Mesodermal cell (in vitro differentiated cells): ENCODE data around the gene LFNG.

ENCODE experiments used
- H3K27ac ChIP-seq: 2 replicates; pipeline ENCODE4 v1.7.0; 2013; ENCODE audit warnings: mild to moderate bottlenecking, low read depth, low read length, moderate library complexity; ENCODE audit not compliant: severe bottlenecking
- H3K36me3 ChIP-seq: 2 replicates; pipeline ENCODE4 v1.7.1; 2013; ENCODE audit warnings: mild to moderate bottlenecking, low read length, moderate library complexity; ENCODE audit not compliant: control insufficient read depth, insufficient read depth
- H3K4me1 ChIP-seq: one replicate; pipeline ENCODE4 v1.7.1; 2013; ENCODE audit warnings: mild to moderate bottlenecking, low read length; ENCODE audit not compliant: insufficient read depth, control insufficient read depth, poor library complexity, severe bottlenecking
- H3K4me3 ChIP-seq: 2 replicates; pipeline ENCODE4 v1.7.0; 2013; ENCODE audit warnings: low read length, control low read depth, mild to moderate bottlenecking; ENCODE audit not compliant: insufficient read depth, poor library complexity, severe bottlenecking; ENCODE audit errors: extremely low read depth
- H3K9me3 ChIP-seq: 2 replicates; pipeline ENCODE4 v1.7.1; 2013; ENCODE audit warnings: mild to moderate bottlenecking, low read length, moderate library complexity; ENCODE audit not compliant: control insufficient read depth
- WGBS, 2 experiments: methylation state at CpG; one replicate each; pipeline ENCODE4 v1.1.5; 2013; ENCODE audit warnings: missing lambda C conversion rate in 2 of 2; ENCODE audit not compliant: insufficient coverage in 2 of 2; 5-methylcytosine and 5-hydroxymethylcytosine counted together

LFNG gene

DNA sequence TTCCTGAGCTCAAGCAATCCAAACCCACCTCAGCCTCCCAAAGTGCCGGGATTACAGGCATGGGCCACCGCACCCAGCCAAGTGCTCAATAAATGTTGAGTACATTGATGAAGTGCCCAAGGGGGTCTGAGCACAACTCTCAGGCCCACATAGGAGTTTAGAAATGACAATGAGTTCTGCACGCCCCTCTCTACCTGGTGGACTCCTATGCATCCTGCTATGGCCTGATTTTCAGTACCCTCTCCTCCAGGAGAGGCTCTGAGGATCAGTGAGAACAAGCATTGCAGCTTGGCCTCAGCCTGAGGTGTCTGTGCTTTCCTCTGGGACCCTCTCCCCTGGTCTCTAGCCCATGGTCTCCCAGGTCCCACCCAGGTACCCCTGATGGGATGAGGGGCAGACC, 22.5 kb upstream of the LFNG start:
- Histone ChIP-seq H3K9me3 (no peaks in the 10 kb centered on the region), H3K27ac (no peak overlapping the region), H3K4me1 (peaks cover 12% of the 10 kb centered on the region), H3K4me3 (no peak overlapping the region), H3K36me3 (no peaks in the 10 kb centered on the region)
- 88 to 100% methylated on average over 2 to 3 of the region's 3 CpGs for WGBS, 2 experiments

DNA sequence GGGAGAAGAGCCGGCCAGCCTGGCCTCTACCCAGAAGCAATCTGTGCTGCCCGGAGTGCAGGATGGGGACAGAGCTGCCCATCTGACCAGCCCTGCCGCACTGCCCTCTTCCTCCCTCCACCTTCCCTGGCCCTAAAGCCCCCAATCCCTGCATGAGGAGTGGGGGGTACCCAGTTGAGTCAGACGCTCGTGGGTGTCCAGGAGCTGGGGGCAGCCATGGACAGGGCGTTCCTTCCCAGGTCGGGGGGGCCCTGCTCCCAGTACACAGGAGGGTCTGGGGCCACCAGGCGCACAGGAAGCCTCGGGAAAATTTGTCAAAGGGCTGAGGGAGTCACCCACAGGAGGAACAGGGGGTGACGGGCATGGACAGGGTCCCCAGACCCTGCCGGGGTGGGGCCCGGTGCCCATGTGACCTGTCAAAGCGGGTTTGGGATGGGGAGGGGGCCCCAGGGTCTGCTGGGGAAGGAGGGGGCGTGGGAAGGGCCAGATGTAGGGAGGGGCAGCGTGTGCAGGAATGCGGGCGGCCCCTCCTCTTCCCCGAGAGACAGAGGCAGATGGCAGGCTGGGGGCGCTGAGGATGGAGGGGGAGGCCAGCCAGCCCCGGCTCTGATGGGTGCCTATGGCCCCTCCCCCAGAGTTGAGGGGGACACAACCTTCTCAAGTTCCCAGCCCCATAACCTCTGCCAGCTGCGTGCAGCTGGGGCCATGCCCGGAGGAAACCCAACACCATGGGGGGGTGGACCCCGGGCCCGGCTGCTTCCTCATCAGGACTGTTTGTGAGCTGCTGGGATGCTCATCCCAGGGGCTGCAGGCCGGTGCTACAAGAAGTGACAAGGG, 21.9 kb upstream of the LFNG start:
- peaks cover 12% of the 10 kb centered on the region for H3K4me1 ChIP-seq
- no peak overlapping the region for H3K4me3 ChIP-seq
- H3K27ac ChIP-seq: no peak overlapping the region
- no peaks in the 10 kb centered on the region for H3K36me3 ChIP-seq
- H3K9me3 ChIP-seq: no peaks in the 10 kb centered on the region
- WGBS, 2 experiments: 71% methylated on average over 17 to 20 of the region's 25 CpGs

DNA sequence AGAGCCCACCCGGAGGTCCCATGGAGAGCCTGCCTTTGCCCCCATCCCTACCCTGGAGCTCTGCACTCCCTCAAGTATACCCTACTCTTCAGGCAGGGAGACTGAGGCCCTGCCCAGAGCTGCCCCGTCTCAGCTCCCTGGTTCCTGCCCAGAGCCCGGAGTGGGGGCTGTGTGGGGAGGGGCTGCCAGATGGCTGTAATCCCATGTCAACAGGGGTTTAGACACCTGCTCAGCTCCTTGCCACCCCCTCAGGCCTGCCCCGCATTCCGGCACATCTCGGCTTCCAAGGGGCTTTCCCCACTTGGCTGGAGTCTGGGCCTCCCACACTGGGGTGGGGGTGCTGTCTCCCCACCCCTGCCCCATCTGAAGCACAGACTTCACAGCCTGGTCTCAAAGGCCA, 20.9 kb upstream of the LFNG start:
- Histone ChIP-seq H3K4me1 (peaks cover 12% of the 10 kb centered on the region), H3K9me3 (no peaks in the 10 kb centered on the region), H3K27ac (no peak overlapping the region), H3K36me3 (no peaks in the 10 kb centered on the region), H3K4me3 (no peak overlapping the region)
- 97 to 100% methylated on average over 1 to 3 of the region's 6 CpGs for WGBS, 2 experiments

DNA sequence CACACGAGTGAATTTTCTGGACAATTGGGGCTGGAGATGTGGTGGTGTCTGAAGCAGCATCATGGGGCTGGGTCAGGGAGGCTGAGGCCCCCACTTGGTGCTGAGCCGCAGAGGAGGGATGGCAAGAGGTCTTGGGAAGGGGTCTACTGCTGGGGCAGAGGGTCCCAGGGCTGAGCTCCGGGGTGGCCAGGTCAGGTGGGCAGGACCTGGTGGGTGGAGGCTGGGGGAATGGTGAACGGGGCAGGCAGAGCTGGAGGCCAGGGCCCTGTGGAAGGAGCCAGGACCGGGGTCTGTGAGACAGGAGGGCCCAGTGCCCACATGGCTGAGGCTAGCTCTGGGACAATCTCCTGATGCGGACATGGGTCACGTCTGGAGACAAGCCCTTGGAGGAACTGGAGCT, 20.4 kb upstream of the LFNG start:
- no peaks in the 10 kb centered on the region for H3K36me3 ChIP-seq
- no peak overlapping the region for H3K27ac ChIP-seq
- no peak overlapping the region for H3K4me3 ChIP-seq
- no peaks in the 10 kb centered on the region for H3K9me3 ChIP-seq
- H3K4me1 ChIP-seq: peaks cover 12% of the 10 kb centered on the region
- 86 to 92% methylated on average over 7 of the region's 7 CpGs for WGBS, 2 experiments

DNA sequence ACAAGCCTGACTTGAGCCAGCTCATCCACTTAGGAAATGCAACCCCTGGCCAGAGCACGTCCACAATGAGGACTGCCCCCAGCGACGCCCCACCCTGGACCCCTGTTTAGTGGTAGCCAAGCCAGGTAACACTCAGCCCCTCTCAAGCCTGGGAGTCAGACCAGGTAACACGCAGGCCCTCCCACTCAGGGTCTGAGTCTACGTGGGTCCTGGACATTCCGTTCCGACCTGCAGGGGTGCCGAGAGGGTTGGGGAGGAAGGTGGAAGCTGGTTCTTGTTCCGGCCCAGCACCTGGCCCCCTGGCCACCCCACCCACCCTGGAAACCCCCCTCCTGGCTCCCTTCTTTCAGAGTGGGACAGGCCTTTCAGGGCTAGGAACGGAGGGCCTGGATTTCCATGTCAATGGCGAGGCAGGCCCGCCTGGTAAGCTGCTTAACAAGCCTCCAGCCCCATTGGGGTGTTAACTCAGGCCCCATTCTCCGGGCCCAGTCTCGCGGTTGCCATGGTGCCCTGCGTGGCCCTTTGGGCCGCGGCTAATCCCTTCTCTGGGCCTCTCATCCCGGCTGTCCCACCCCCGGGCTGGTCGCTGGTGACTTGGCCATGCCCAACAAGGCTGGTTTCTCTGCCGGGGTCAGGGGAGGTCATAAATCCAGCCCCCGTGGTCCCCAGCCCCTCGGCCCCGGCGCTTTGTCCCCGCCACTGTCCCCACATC, 19.7 kb upstream of the LFNG start:
- WGBS, 2 experiments: 64 to 73% methylated on average over 19 to 20 of the region's 27 CpGs
- H3K27ac ChIP-seq: no peak overlapping the region
- H3K4me3 ChIP-seq: no peak overlapping the region
- H3K36me3 ChIP-seq: no peaks in the 10 kb centered on the region
- peaks cover 12% of the 10 kb centered on the region for H3K4me1 ChIP-seq
- no peaks in the 10 kb centered on the region for H3K9me3 ChIP-seq

DNA sequence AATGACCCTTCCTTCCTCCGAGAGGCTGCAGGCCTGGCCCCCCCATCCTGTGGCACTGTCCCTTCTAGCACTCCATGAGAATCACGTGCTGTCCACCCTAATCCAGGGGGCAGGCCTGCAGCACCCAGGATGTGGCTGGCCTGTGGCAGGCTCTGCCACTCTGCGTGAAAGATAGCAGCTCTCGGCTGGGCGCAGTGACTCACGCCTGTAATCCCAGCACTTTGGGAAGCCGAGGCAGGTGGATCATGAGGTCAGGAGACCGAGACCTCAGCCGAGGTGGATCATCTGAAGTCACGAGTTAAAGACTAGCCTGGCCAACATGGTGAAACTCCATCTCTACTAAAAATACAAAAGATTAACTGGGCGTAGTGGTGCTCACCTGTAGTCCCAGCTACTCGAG, 18.9 kb upstream of the LFNG start:
- H3K27ac ChIP-seq: no peak overlapping the region
- no peaks in the 10 kb centered on the region for H3K9me3 ChIP-seq
- peaks cover 9% of the 10 kb centered on the region for H3K4me1 ChIP-seq
- H3K4me3 ChIP-seq: no peak overlapping the region
- 87 to 89% methylated on average over 10 to 12 of the region's 12 CpGs for WGBS, 2 experiments
- H3K36me3 ChIP-seq: no peaks in the 10 kb centered on the region

DNA sequence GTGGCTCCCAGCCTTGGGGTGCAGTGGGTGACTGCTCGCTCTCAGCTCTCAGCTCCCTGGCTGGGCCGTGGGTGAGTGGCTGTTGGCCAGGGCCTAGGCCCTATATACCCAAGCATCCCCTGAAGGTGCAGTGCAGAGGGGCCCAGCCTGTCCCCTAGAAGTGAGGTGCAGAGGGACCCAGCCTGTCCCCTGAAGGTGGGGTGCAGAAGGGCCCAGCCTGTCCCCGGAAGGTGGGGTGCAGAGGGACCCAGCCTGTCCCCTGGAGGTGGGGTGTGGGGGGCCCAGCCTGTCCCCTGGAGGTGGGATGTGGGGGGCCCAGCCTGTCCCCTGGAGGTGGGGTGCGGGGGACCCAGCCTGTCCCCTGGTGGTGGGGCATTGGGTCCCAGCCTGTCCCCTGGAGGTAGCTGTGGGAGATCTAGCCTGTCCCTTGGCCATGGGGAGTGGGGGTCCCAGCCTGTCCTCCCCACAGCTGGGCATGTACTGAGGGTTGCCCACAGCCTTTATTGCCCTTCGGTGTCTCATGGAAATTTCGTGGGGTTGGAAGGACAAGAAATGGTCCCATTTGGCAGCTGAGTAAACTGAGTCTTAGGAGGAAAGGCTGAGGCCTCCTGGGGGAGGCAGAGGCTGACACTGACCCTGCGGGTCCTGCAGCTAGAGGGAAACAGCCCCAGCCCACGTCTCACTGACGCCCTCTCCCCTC, 17.5 kb upstream of the LFNG start:
- no peaks in the 10 kb centered on the region for H3K36me3 ChIP-seq
- WGBS, 2 experiments: 95 to 96% methylated on average over 7 to 8 of the region's 9 CpGs

DNA sequence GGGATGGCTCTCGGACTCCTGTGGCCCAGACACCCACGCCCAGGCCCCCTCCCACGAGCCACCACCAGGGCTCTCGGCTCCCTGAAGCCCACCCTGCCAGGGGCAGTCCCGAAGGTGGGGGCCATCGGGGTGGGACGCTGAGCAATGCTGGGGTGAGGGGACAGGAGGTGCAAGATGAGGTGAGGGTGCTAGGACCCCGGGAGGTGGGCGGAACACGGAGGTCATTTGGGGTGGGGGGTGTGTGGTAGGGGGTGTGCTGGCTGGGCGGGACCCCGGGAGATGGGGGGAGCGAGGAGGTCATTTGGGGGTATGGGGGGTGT, 17.0 kb upstream of the LFNG start:
- Histone ChIP-seq H3K4me3 (no peak overlapping the region), H3K27ac (no peak overlapping the region), H3K36me3 (no peaks in the 10 kb centered on the region), H3K4me1 (peaks cover 6% of the 10 kb centered on the region), H3K9me3 (no peaks in the 10 kb centered on the region)
- 91 to 100% methylated on average over 2 to 7 of the region's 13 CpGs for WGBS, 2 experiments

More for the DNA sequence above, 17.5 kb upstream of the LFNG start:
- H3K4me3 ChIP-seq: no peak overlapping the region
- H3K27ac ChIP-seq: no peak overlapping the region
- no peaks in the 10 kb centered on the region for H3K9me3 ChIP-seq
- H3K4me1 ChIP-seq: peaks cover 8% of the 10 kb centered on the region

DNA sequence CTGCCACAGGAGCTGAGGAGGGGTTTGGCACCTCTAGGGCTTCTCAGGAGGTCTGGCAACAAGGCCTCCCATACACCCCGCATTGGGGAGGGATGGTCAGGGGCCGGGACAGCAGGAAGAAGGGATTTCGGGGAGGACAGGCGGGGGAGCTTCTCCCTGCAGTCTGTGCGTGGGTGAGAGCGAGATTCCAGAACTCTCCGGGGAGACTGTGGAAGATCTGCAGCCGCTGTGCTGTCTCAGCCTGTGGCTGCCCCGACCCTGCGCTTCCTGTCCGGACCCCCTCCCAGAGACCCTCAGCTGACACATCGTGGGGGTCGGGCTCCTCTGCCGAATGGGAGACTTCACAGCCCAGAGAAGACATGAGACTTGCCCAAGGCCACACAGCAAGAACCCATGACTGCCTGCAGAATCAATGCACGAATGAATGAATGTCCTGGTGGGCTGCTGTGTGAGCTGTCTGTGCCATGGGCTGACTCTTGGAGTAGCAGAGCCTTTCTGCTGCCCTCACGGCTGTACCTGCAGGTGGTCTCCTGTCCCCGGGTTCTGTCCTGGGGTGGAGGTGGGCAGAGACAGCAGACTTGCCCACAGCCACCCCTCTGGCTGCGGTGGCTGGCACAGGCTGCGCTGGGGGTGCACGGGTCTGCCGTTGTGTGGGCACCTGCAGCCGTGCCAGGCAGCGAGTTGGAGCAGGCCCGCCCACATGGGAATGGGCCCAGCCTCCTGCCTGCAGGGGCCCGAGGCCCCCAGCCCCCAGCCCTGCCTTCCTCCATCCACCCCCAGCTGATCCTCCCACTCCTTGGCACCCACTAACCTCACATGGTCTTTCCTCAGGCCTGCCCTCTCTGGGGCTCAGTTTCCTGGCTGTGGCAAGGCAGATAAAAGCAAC, 16.3 kb upstream of the LFNG start:
- WGBS, 2 experiments: 89 to 91% methylated on average over 15 to 18 of the region's 25 CpGs
- Histone ChIP-seq H3K4me1 (peaks cover 3% of the 10 kb centered on the region), H3K9me3 (no peaks in the 10 kb centered on the region), H3K4me3 (no peak overlapping the region), H3K36me3 (no peaks in the 10 kb centered on the region), H3K27ac (no peak overlapping the region)
